ENCODE measurements around the gene NUDCD3.

Gene NUDCD3

DNA sequence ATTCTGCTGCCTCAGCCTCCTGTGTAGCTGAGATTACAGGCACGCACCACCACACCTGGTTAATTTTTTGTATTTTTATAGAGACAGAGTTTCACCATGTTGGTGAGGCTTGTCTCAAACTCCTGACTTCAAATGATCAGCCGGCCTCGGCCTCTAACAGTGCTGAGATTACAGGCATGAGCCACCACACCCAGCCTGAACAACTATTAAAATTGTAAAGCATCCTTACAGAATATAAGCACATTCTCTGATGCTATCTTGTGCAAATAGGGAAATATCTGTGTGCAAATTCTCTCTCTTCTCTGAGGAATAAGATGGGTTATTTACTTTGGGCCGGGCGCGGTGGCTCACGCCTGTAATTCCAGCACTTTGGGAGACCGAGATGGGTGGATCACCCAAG, 12.5 kb downstream of the NUDCD3 start:
- DNase-seq (ENCODE audit: low read depth), result no peak

- no peak for DNase-seq (ENCODE audit: low read depth)
Observed at GRCh38 chr7:44477063-44477830, 13.2 kb downstream of the NUDCD3 start.

GRCh38 chr7:44476313-44476712, 14.1 kb downstream of the NUDCD3 start:
- no peak for DNase-seq (ENCODE audit: low read depth)

DNA sequence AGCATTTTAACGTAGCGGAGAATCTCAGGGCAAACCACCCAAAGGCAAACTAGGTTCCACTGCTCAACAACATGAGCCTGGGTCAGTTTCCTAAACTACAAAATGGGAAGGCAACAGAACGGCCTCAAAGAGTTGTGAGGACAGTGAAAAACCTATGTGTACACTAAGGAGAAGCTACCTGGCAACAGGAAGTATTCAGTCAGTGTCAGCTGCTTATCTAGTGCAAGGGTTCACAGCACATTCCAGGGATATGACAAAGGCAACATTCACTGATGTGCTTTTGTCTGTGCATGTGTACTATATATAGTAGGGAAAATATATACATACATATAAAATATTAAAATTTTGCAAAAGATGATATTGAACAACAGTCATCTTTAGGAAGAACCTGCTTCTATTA, 17.2 kb downstream of the NUDCD3 start:
- no peak for DNase-seq (ENCODE audit: low read depth)

- DNase-seq (ENCODE audit: low read depth), result no peak
Observed at GRCh38 chr7:44472843-44473242, 17.6 kb downstream of the NUDCD3 start.

GRCh38 chr7:44471850-44472249, 18.6 kb downstream of the NUDCD3 start:
- DNase-seq (ENCODE audit: low read depth), result no peak

DNA sequence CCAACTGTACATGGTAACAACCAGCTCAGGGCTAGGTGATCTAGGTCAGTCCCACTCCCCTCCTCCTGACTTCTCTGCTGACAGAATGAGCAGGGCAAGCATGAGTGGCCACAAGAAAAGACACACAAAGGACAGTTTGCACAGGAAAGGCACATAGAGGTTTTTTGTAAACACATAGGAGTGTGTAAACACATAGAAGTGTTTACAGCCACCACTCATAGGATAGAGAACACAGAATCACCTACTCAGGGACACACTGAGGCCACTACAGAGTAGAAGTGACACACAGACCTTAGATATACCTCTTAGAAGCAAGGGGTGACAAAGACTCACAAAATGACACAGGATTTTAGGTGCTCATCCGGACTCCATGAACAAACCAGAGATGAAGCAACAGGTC, 19.0 kb downstream of the NUDCD3 start:
- no peak for DNase-seq (ENCODE audit: low read depth)

GRCh38 chr7:44470628-44471245, 19.7 kb downstream of the NUDCD3 start:
- DNase-seq (ENCODE audit: low read depth), result no peak

GRCh38 chr7:44470135-44470479, 20.4 kb downstream of the NUDCD3 start:
- no peak for DNase-seq (ENCODE audit: low read depth)

- DNase-seq (ENCODE audit: low read depth), result no peak
Observed at GRCh38 chr7:44469461-44470134, 20.9 kb downstream of the NUDCD3 start.

GRCh38 chr7:44467217-44467548, 23.3 kb downstream of the NUDCD3 start:
- DNase-seq (ENCODE audit: low read depth), result no peak

DNA sequence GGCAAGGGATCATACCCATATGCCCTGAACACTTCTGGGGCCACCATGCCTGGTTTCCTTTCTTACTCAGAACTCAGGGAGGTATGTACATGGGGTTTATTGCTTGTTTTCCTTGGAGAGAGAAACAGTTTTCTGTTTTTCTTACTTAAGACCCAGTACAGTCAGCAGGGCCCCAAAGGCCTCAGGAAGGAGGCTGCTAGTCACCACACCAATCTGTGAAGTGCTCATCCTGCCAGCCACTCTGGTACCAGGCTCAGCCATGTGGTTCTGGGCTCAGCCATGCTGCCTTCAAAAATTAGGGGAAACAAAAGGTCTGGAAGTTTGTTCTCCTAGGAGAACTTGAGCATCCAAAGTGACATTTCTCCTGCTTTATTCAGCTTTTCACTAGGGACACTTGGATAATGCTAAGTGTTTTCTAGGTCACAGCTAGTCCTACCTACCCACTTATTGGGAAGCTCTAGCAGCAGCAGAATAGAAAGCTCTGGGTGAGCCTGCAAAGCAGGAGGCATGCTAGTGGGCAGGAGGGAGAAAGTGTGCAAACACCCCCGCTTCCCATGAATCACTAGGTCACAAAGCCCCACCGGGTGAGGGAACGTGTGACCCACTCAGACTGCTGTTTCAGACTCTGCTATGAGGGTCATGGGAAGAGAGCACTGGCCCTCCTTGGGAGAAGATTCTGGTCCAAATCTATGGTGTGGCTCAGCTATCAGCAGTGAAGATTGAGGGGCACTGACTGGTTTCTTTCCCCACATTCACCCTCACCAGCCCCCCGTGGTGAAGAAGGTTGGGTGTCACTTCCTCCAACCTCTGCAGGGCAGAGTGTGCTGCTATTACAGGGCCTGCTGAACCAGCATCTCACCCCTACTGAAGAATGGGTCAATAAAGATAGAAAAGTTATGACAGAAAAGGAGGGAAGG, 23.9 kb downstream of the NUDCD3 start:
- DNase-seq (ENCODE audit: low read depth), result no peak

- no peak for DNase-seq (ENCODE audit: low read depth)
Observed at GRCh38 chr7:44465490-44465889, 25.0 kb downstream of the NUDCD3 start.

DNA sequence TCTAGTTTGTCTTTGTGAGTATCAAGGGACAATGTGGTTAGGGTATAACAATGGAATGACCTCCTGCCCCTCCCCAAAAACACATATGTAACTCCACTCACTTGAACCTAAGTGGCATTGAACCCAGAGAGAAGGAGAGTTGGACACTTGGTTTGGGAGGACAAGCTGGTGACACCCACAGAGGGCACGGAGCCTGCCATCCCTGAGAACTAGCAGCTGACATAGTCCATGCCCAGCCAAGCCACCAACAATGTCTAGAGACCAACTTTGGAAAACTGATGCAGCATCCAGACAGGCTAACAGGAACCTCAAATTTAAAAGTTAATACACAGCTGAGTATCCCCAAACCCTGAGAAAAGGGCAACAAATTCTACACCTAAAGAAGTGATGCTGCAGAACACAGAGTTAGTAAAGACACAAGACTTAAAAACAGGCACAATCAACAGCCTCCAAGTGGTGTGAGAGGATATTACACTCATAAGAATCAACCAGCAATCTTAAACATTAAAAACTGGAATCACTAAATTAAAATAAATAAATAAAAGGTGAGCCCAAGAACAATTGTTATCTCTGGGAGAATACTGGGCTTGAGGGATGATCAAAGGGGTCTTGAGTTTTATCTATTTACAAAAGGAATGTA, 27.2 kb downstream of the NUDCD3 start:
- no peak for DNase-seq (ENCODE audit: low read depth)

DNA sequence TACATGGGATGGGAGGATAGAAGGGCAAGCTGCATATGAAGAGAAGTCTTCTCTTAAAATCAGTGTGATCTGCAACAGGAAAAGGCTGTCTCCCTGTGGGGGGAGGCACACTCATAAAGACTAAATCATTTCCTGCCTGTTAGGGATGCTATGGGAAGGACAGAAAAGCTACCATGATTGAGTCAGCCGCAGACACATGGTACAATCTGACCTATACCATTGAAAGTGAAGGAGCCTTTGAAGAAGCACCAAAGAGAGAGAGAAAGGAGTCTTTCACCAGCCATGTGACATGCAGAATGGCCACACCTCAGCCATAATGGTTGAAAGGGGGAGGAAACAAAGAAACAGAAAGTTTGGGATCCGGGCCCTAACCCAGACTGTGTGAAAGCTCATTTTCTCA, 29.1 kb downstream of the NUDCD3 start:
- DNase-seq (ENCODE audit: low read depth), result no peak

DNA sequence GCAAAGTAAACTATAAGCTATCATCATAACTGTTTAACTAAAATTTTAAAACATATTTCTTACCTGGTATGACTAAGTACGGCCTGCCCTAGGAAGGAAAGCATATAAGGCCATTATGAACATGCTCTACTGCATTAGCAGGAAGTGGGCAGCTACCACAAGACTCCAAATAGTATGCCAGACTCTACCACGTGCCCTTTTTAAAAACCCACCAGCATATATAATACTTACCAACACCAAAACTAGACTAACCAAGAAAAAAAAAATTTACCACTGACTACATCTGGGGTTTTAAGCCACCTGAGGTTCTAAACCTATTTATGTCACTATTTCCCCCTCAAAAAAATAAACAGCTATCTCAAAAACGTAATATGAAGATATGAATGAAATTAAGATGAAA, 30.1 kb downstream of the NUDCD3 start:
- no peak for DNase-seq (ENCODE audit: low read depth)

DNA sequence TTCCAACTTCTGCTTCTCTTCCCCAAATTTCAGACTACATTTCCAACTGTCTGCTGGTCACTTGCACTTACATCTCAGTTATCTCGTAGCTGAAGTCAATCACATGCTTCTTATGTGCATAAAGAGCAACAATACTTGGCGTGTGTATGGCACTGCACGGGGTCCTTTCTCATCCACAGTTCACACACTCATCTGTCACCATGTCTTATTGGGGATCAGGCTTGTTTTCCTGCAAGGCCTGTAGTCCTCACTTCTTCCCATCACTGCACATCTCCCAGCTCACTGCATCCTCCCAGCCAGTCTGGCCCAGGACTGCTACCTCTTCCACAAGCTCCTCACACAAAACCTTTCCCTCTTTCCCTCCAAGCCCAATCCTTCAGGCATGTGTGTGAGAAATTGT, 35.3 kb downstream of the NUDCD3 start:
- no peak for DNase-seq (ENCODE audit: low read depth)

DNA sequence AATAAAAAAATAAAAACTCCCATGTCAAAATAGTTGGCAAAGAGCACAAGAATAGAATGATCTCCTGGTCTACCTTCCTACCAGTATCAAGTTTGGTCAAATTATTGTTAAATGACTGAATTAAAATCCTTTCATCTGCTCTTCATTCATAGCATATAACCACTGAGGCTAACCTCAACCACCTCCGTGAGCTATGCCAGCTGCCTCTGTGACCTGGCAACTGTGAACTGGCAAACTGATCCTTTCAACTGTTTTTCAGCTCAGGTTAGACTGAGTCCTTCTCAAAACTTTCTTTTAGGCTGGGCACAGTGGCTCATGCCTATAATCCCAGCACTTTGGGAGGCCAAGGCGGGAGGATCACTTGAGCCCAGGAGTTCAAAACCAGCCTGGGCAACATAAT, 36.1 kb downstream of the NUDCD3 start:
- no peak for DNase-seq (ENCODE audit: low read depth)

GRCh38 chr7:44451123-44451522, 39.3 kb downstream of the NUDCD3 start:
- DNase-seq (ENCODE audit: low read depth), result no peak

GRCh38 chr7:44449584-44449928, 40.9 kb downstream of the NUDCD3 start:
- no peak for DNase-seq (ENCODE audit: low read depth)

DNA sequence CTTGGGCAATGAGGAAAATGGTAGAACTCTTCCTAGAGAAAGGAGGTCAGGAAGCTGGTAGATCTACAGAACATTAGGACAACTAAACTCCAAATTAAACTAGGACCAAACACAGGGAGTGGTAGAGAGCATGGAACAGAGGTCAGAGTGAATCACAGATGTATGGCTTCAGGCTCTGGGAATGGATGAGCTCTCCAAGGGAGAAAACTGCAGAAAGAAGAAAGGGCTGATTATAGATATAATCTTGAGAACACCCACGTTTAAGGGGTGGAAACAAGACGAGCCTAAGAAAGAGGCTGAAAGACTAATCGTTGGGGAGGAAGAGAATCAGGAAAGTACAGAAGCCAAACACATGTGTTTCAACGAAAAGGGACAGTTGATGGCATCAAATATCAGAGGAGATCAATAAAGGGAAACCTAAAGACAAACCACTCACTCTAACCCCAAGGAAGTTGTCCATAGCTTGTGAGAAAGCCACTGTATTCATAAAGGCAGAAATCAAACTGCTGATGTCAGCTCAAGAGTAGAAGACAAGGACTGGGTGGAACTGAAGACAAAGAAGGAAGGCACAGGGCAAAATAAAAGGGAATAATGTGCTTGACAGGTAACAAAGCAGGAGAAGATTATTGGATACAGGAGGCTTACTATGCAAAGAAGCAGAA, 41.4 kb downstream of the NUDCD3 start:
- DNase-seq (ENCODE audit: low read depth), result no peak
